SIG-M5 treated with dmso at 0.1 percent for 504 hours (cell line): ENCODE measurements around the gene MACROD2.

Experiments used
- DNase-seq: peaks from one replicate; lab custom pipeline; 2025; ENCODE audit not compliant: unreplicated experiment; lab: John Stamatoyannopoulos, UW

MACROD2 gene

GRCh38 chr20:14838663-14839628 lies 843.6 kb downstream of the MACROD2 start:
- DNase-seq: no peak

- DNase-seq: peak; percentile 22
Observed at GRCh38 chr20:14845199-14846160, 850.2 kb downstream of the MACROD2 start.

- no peak for DNase-seq
Observed at GRCh38 chr20:14848806-14849205, 853.5 kb downstream of the MACROD2 start.

- no peak for DNase-seq
Observed at GRCh38 chr20:14853079-14853478, 857.8 kb downstream of the MACROD2 start.

GRCh38 chr20:14855171-14855570 lies 859.9 kb downstream of the MACROD2 start:
- DNase-seq: no peak

GRCh38 chr20:14859627-14860026 lies 864.3 kb downstream of the MACROD2 start:
- no peak for DNase-seq

GRCh38 chr20:14860410-14860814 lies 865.1 kb downstream of the MACROD2 start:
- DNase-seq: no peak

- no peak for DNase-seq
Observed at GRCh38 chr20:14861028-14861699, 865.8 kb downstream of the MACROD2 start.

GRCh38 chr20:14865169-14865568 lies 869.9 kb downstream of the MACROD2 start:
- DNase-seq: no peak

GRCh38 chr20:14865731-14866130 lies 870.4 kb downstream of the MACROD2 start:
- no peak for DNase-seq

- DNase-seq: no peak
Observed at GRCh38 chr20:14866841-14867514, 871.7 kb downstream of the MACROD2 start.

GRCh38 chr20:14877301-14878028 lies 882.1 kb downstream of the MACROD2 start:
- no peak for DNase-seq

- DNase-seq: no peak
Observed at GRCh38 chr20:14878676-14879019, 883.3 kb downstream of the MACROD2 start.

GRCh38 chr20:14879020-14879697 lies 883.8 kb downstream of the MACROD2 start:
- DNase-seq: peak; percentile 63

- DNase-seq: no peak
Observed at GRCh38 chr20:14879839-14880238, 884.5 kb downstream of the MACROD2 start.

- DNase-seq: no peak
Observed at GRCh38 chr20:14881518-14881917, 886.2 kb downstream of the MACROD2 start.

- peak; percentile 10 for DNase-seq
Observed at GRCh38 chr20:14882157-14882556, 886.8 kb downstream of the MACROD2 start.

- DNase-seq: no peak
Observed at GRCh38 chr20:14882846-14883245, 887.5 kb downstream of the MACROD2 start.

GRCh38 chr20:14883324-14883723 lies 888.0 kb downstream of the MACROD2 start:
- DNase-seq: no peak
